Measurements from ENCODE around the gene CYP24A1. TPM values are rescaled to one million over a fixed set of nuclear protein-coding genes. Genes with fewer than 3 reads are reported as not detected.
A peak's percentile ranks its signal among the peaks of the same experiment; 100 is the strongest.

Gene CYP24A1
- total and polyA plus RNA-seq, 8 donors = 0.09 TPM; not detected in 7

- Histone ChIP-seq H3K4me3 (no peak overlapping the region), H3K9me3 (no peaks in the 10 kb centered on the region), H3K27me3 (no peaks in the 10 kb centered on the region), H3K36me3 (no peaks in the 10 kb centered on the region), H3K27ac (peak overlapping the region in 1 of 4 donors; percentile 27), H3K4me1 (peaks cover 0 to 14% (median 12%) of the 10 kb centered on the region in 3 donors)
- no peak for FAIRE-seq
- no peak for ATAC-seq
- no peak for TF ChIP-seq CTCF (IDR thresholded peaks at IDR 0.05)
- WGBS, 2 donors = 90 to 96% methylated on average over 6 of the region's 6 CpGs
- intact Hi-C loops (cut with DNase I) = loop anchor here in 1 of 3 donors (5.0 kb wide), 1 partner anchor 427 kb away; no protein-coding TSS in a partner anchor
- DNase-seq = no peak
These were observed 46.9 kb upstream of the CYP24A1 start for GRCh38 chr20:54220722-54221121.

- peaks cover 0 to 14% (median 12%) of the 10 kb centered on the region in 3 donors for H3K4me1 ChIP-seq
- no peaks in the 10 kb centered on the region for H3K27me3 ChIP-seq
- H3K36me3 ChIP-seq = no peaks in the 10 kb centered on the region
- peak in 2 of 4 donors; percentile 12 to 22 for TF ChIP-seq CTCF (IDR thresholded peaks at IDR 0.05)
- no peaks in the 10 kb centered on the region for H3K9me3 ChIP-seq
- peak; percentile 60 for FAIRE-seq
- WGBS, 2 donors = 70 to 73% methylated on average over 6 of the region's 6 CpGs
- H3K27ac ChIP-seq = no peak overlapping the region
- H3K4me3 ChIP-seq = no peak overlapping the region
- peak in 2 of 4 donors; percentile 45 to 61 for ATAC-seq
- intact Hi-C loops (cut with DNase I) = loop anchor here in 1 of 3 donors (5.0 kb wide), 1 partner anchor 427 kb away; no protein-coding TSS in a partner anchor
- no peak for DNase-seq
These were observed 46.1 kb upstream of the CYP24A1 start for GRCh38 chr20:54219751-54220426.

- Histone ChIP-seq H3K27ac (no peak overlapping the region), H3K27me3 (no peaks in the 10 kb centered on the region), H3K36me3 (no peaks in the 10 kb centered on the region), H3K4me3 (no peak overlapping the region), H3K9me3 (no peaks in the 10 kb centered on the region), H3K4me1 (peaks cover 0 to 14% (median 12%) of the 10 kb centered on the region in 3 donors)
- FAIRE-seq (no peak), DNase-seq (no peak), ATAC-seq (no peak)
- intact Hi-C loops (cut with DNase I) = no loop called here
- TF ChIP-seq CTCF (IDR thresholded peaks at IDR 0.05) = no peak
These were observed 44.7 kb upstream of the CYP24A1 start for GRCh38 chr20:54218470-54218869.

GRCh38 chr20:54217762-54218161 lies 44.0 kb upstream of the CYP24A1 start:
- no peak overlapping the region for H3K4me3 ChIP-seq
- H3K27ac ChIP-seq = no peak overlapping the region
- no peak for FAIRE-seq
- WGBS, 2 donors = 84 to 90% methylated on average over 7 of the region's 7 CpGs
- H3K36me3 ChIP-seq = no peaks in the 10 kb centered on the region
- no peak for DNase-seq
- no peak for ATAC-seq
- H3K4me1 ChIP-seq = peaks cover 0 to 14% (median 12%) of the 10 kb centered on the region in 3 donors
- H3K9me3 ChIP-seq = no peaks in the 10 kb centered on the region
- no peak for TF ChIP-seq CTCF (IDR thresholded peaks at IDR 0.05)
- no peaks in the 10 kb centered on the region for H3K27me3 ChIP-seq
- intact Hi-C loops (cut with DNase I) = no loop called here

GRCh38 chr20:54215157-54215789 lies 41.5 kb upstream of the CYP24A1 start:
- WGBS, 2 donors = 89 to 91% methylated on average over 3 of the region's 3 CpGs
- H3K4me1 ChIP-seq = no peaks in the 10 kb centered on the region
- no peaks in the 10 kb centered on the region for H3K36me3 ChIP-seq
- H3K4me3 ChIP-seq = no peak overlapping the region
- H3K27ac ChIP-seq = no peak overlapping the region
- no peak for TF ChIP-seq CTCF (IDR thresholded peaks at IDR 0.05)
- H3K27me3 ChIP-seq = no peaks in the 10 kb centered on the region
- ATAC-seq (no peak), DNase-seq (no peak), FAIRE-seq (no peak)
- intact Hi-C loops (cut with DNase I) = no loop called here
- no peaks in the 10 kb centered on the region for H3K9me3 ChIP-seq
